Activated CD8-positive, alpha-beta T cell treated with anti-CD3 and anti-CD28 coated beads for 36 hours (primary cell): ENCODE results near the gene TNNT2. TPM values are rescaled to one million over a fixed set of nuclear protein-coding genes. Genes with fewer than 3 reads are reported as not detected.

Source experiments
- ATAC-seq: fragments of 200-7000 bp; cut with Tn5 transposase; one replicate; pipeline ENCODE4 v1.10.0; 2021; ENCODE audit warnings: mild to moderate bottlenecking, moderate library complexity
- CTCF ChIA-PET: fragments of 350-600 bp; sonication (Branson Sonifier 250); formaldehyde crosslinking; loops from one replicate; lab custom pipeline; 2021; ENCODE audit warnings: antibody characterized with exemption; lab: Charles Lee
- POLR2A ChIA-PET: fragments of 350-600 bp; sonication (Branson Sonifier 250); formaldehyde crosslinking; loops from one replicate; lab custom pipeline; 2021; ENCODE audit warnings: antibody characterized with exemption; lab: Charles Lee
- DNase-seq: peaks from one replicate; pipeline ENCODE4 v3.0.0-alpha.2; 2020
- H3K27ac Mint-ChIP-seq: one replicate; pipeline ENCODE4 v1.8.0; 2021; ENCODE audit warnings: mild to moderate bottlenecking, mixed read lengths
- H3K27me3 Mint-ChIP-seq: one replicate; pipeline ENCODE4 v1.8.0; 2021; ENCODE audit warnings: mixed read lengths
- H3K36me3 Mint-ChIP-seq: one replicate; pipeline ENCODE4 v1.8.0; 2021; ENCODE audit warnings: low read depth, mixed read lengths
- H3K4me1 Mint-ChIP-seq: one replicate; pipeline ENCODE4 v1.8.0; 2021; ENCODE audit warnings: low read depth, mixed read lengths
- H3K4me3 Mint-ChIP-seq: one replicate; pipeline ENCODE4 v1.8.0; 2021; ENCODE audit warnings: mild to moderate bottlenecking, moderate library complexity, mixed read lengths
- H3K9me3 Mint-ChIP-seq: one replicate; pipeline ENCODE4 v1.8.0; 2021; ENCODE audit warnings: mixed read lengths
- CTCF ChIP-seq: fragments of 200-600 bp; IDR thresholded peaks from one replicate; pipeline ENCODE4 v1.8.0; 2022; ENCODE audit warnings: antibody characterized with exemption, mild to moderate bottlenecking
- intact Hi-C: fragments of 100-400 bp; cut with micrococcal nuclease; formaldehyde crosslinking; loops from one replicate; pipeline ENCODE4 v1.10.0; 2022
- total RNA-seq, 2 experiments: library from RNA; stranded (reverse); gene quantifications; one replicate each; pipeline ENCODE4 v1.2.3, GENCODE V29; 2021

Gene TNNT2
- total RNA-seq, 2 experiments from 2014 or later, result not detected

GRCh38 chr1:201347498-201348210 is 29.8 kb downstream of the TNNT2 start:
- H3K27me3 Mint-ChIP-seq, result peaks cover 23% of the 10 kb centered on the region
- no peaks in the 10 kb centered on the region for H3K36me3 Mint-ChIP-seq
- ChIA-PET POLR2A (no interaction called here), CTCF (interaction anchor here (1.0 to 3.7 kb wide), 13 partner anchors 14 to 183 kb away, joined by 3 to 25 read pairs (median 4); no protein-coding TSS in a partner anchor)
- H3K9me3 Mint-ChIP-seq, result no peaks in the 10 kb centered on the region
- no peak overlapping the region for H3K27ac Mint-ChIP-seq
- intact Hi-C loops, result no loop called here
- H3K4me1 Mint-ChIP-seq, result no peaks in the 10 kb centered on the region
- DNase-seq (no peak), ATAC-seq (no peak)
- TF ChIP-seq CTCF, result no peak
- no peak overlapping the region for H3K4me3 Mint-ChIP-seq

- intact Hi-C loops, result no loop called here
- ATAC-seq, result no peak
Observed at GRCh38 chr1:201346987-201347386, 30.5 kb downstream of the TNNT2 start.

GRCh38 chr1:201346337-201346939 is 31.0 kb downstream of the TNNT2 start:
- DNase-seq, result peak; percentile 21
- H3K4me3 Mint-ChIP-seq, result no peak overlapping the region
- intact Hi-C loops, result no loop called here
- POLR2A ChIA-PET, result no interaction called here
- peaks cover under 1% of the 10 kb centered on the region for H3K9me3 Mint-ChIP-seq
- H3K4me1 Mint-ChIP-seq, result no peaks in the 10 kb centered on the region
- H3K36me3 Mint-ChIP-seq, result no peaks in the 10 kb centered on the region
- no peak overlapping the region for H3K27ac Mint-ChIP-seq
- ATAC-seq, result no peak
- CTCF ChIA-PET, result interaction anchor here (0.8 to 3.7 kb wide), 13 partner anchors 9 to 182 kb away, joined by 3 to 25 read pairs (median 3); no protein-coding TSS in a partner anchor
- no peak for TF ChIP-seq CTCF
- H3K27me3 Mint-ChIP-seq, result peaks cover 22% of the 10 kb centered on the region

More at GRCh38 chr1:201346987-201347386, 30.5 kb downstream of the TNNT2 start:
- POLR2A ChIA-PET, result no interaction called here
- Mint-ChIP-seq H3K27ac (no peak overlapping the region), H3K9me3 (no peaks in the 10 kb centered on the region), H3K36me3 (no peaks in the 10 kb centered on the region), H3K4me3 (no peak overlapping the region), H3K4me1 (no peaks in the 10 kb centered on the region), H3K27me3 (peaks cover 23% of the 10 kb centered on the region)
- CTCF ChIA-PET, result interaction anchor here (1.0 to 3.7 kb wide), 10 partner anchors 8 to 182 kb away, joined by 3 to 25 read pairs (median 4); no protein-coding TSS in a partner anchor
- no peak for DNase-seq
- TF ChIP-seq CTCF, result no peak

- ChIA-PET POLR2A (no interaction called here), CTCF (interaction anchor here (1.3 to 1.4 kb wide), 3 partner anchors 17 to 91 kb away, joined by 3 read pairs; no protein-coding TSS in a partner anchor)
- DNase-seq (no peak), ATAC-seq (no peak)
- H3K36me3 Mint-ChIP-seq, result no peaks in the 10 kb centered on the region
- peaks cover 20% of the 10 kb centered on the region for H3K27me3 Mint-ChIP-seq
- TF ChIP-seq CTCF, result no peak
- H3K9me3 Mint-ChIP-seq, result peaks cover 2% of the 10 kb centered on the region
- no peaks in the 10 kb centered on the region for H3K4me1 Mint-ChIP-seq
- intact Hi-C loops, result no loop called here
- H3K4me3 Mint-ChIP-seq, result no peak overlapping the region
- H3K27ac Mint-ChIP-seq, result no peak overlapping the region
Observed at GRCh38 chr1:201345081-201345355, 32.5 kb downstream of the TNNT2 start.
